ENCODE data around the gene TSEN2. TPM values are rescaled to one million over a fixed set of nuclear protein-coding genes. Genes with fewer than 3 reads are reported as not detected.
"Not testable (repeated sequence)": the region's sequence is repeated elsewhere in the genome, so short reads cannot be mapped to it uniquely, and the experiment has no call there.

The TSEN2 gene
- polyA plus RNA-seq, 4 donors, result 18.9 to 28.0 (median 22.1) TPM

GRCh38 chr3:12470680-12471079 lies 13.6 kb upstream of the TSEN2 start:
- no peak for DNase-seq (ENCODE audit: low read depth in 4 of 4, low spot score in 3 of 4)

- no peak for DNase-seq (ENCODE audit: low read depth in 4 of 4, low spot score in 3 of 4)
These were observed 13.0 kb upstream of the TSEN2 start for GRCh38 chr3:12471241-12471640.

- DNase-seq (ENCODE audit: low read depth in 4 of 4, low spot score in 3 of 4), result no peak
These were observed 12.2 kb upstream of the TSEN2 start for GRCh38 chr3:12472000-12472610.

GRCh38 chr3:12472796-12473195 lies 11.5 kb upstream of the TSEN2 start:
- no peak for DNase-seq (ENCODE audit: low read depth in 4 of 4, low spot score in 3 of 4)

GRCh38 chr3:12473511-12473910 lies 10.8 kb upstream of the TSEN2 start:
- no peak for DNase-seq (ENCODE audit: low read depth in 4 of 4, low spot score in 3 of 4)

GRCh38 chr3:12476238-12476897 lies 7.9 kb upstream of the TSEN2 start:
- DNase-seq (ENCODE audit: low read depth in 4 of 4, low spot score in 3 of 4), result no peak

- no peak for DNase-seq (ENCODE audit: low read depth in 4 of 4, low spot score in 3 of 4)
These were observed 7.0 kb upstream of the TSEN2 start for GRCh38 chr3:12477256-12477655.

- no peak for DNase-seq (ENCODE audit: low read depth in 4 of 4, low spot score in 3 of 4)
These were observed 6.0 kb upstream of the TSEN2 start for GRCh38 chr3:12478326-12478725.

GRCh38 chr3:12479198-12479597 lies 5.1 kb upstream of the TSEN2 start:
- not testable (repeated sequence) for DNase-seq (ENCODE audit: low read depth in 4 of 4, low spot score in 3 of 4)

GRCh38 chr3:12479919-12480427 lies 4.3 kb upstream of the TSEN2 start:
- DNase-seq (ENCODE audit: low read depth in 4 of 4, low spot score in 3 of 4), result no peak

GRCh38 chr3:12483410-12483809 lies 870 bp upstream of the TSEN2 start:
- DNase-seq (ENCODE audit: low read depth in 4 of 4, low spot score in 3 of 4), result no peak

- DNase-seq (ENCODE audit: low read depth in 4 of 4, low spot score in 3 of 4), result no peak
These were observed 445 bp upstream of the TSEN2 start for GRCh38 chr3:12483872-12484197.

GRCh38 chr3:12484983-12485327 lies 675 bp downstream of the TSEN2 start:
- no peak for DNase-seq (ENCODE audit: low read depth in 4 of 4, low spot score in 3 of 4)

- no peak for DNase-seq (ENCODE audit: low read depth in 4 of 4, low spot score in 3 of 4)
These were observed 1.7 kb downstream of the TSEN2 start for GRCh38 chr3:12486001-12486400.

- DNase-seq (ENCODE audit: low read depth in 4 of 4, low spot score in 3 of 4), result no peak
These were observed 2.6 kb downstream of the TSEN2 start for GRCh38 chr3:12486916-12487315.

GRCh38 chr3:12487336-12487735 lies 3.1 kb downstream of the TSEN2 start:
- no peak for DNase-seq (ENCODE audit: low read depth in 4 of 4, low spot score in 3 of 4)

GRCh38 chr3:12487786-12488185 lies 3.5 kb downstream of the TSEN2 start:
- no peak for DNase-seq (ENCODE audit: low read depth in 4 of 4, low spot score in 3 of 4)

GRCh38 chr3:12489368-12489767 lies 5.1 kb downstream of the TSEN2 start:
- DNase-seq (ENCODE audit: low read depth in 4 of 4, low spot score in 3 of 4), result peak in 1 of 4 donors; percentile 42

GRCh38 chr3:12489832-12490231 lies 5.6 kb downstream of the TSEN2 start:
- no peak for DNase-seq (ENCODE audit: low read depth in 4 of 4, low spot score in 3 of 4)

- DNase-seq (ENCODE audit: low read depth in 4 of 4, low spot score in 3 of 4), result no peak
These were observed 6.3 kb downstream of the TSEN2 start for GRCh38 chr3:12490547-12490946.

- DNase-seq (ENCODE audit: low read depth in 4 of 4, low spot score in 3 of 4), result no peak
These were observed 11.6 kb downstream of the TSEN2 start for GRCh38 chr3:12495749-12496452.

- no peak for DNase-seq (ENCODE audit: low read depth in 4 of 4, low spot score in 3 of 4)
These were observed 12.1 kb downstream of the TSEN2 start for GRCh38 chr3:12496453-12496761.

Measured in left renal pelvis (tissue), 4 donors.